Kidney (tissue), 14 donors: ENCODE results near the gene NEXN. TPM values are rescaled to one million over a fixed set of nuclear protein-coding genes. Genes with fewer than 3 reads are reported as not detected.
A peak's percentile ranks its signal among the peaks of the same experiment; 100 is the strongest.

Source experiments
- DNase-seq, 5 donors: peaks; one replicate each; pipeline ENCODE4 v3.0.0-alpha.2; 2013 to 2020
- FAIRE-seq: peaks from 2 replicates; lab custom pipeline; 2012; peaks lifted over from hg19 to GRCh38; lab: Jason Lieb, UNC
- H3K27ac ChIP-seq, 2 donors: one replicate each; pipeline ENCODE4 v1.7.0; 2013; ENCODE audit warnings: low read depth in 2 of 2, low read length in 2 of 2, inconsistent platforms in 1 of 2
- H3K27me3 ChIP-seq: one replicate; pipeline ENCODE4 v1.7.1; 2013; ENCODE audit warnings: low read length, inconsistent platforms; ENCODE audit not compliant: control insufficient read depth, insufficient read depth
- H3K36me3 ChIP-seq, 3 donors: one replicate each; pipeline versions ENCODE4 v1.7.0 to v1.7.1; 2013; ENCODE audit warnings: low read length in 3 of 3, control low read depth in 1 of 3, inconsistent platforms in 1 of 3; ENCODE audit not compliant: insufficient read depth in 3 of 3, control insufficient read depth in 2 of 3
- H3K4me1 ChIP-seq, 3 donors: one replicate each; pipeline versions ENCODE4 v1.7.0 to v1.7.1; 2013; ENCODE audit warnings: low read length in 3 of 3, inconsistent platforms in 1 of 3, low read depth in 1 of 3; ENCODE audit not compliant: control insufficient read depth in 2 of 3, insufficient read depth in 2 of 3
- H3K4me3 ChIP-seq, 3 donors: one replicate each; pipeline versions ENCODE4 v1.7.0 to v1.8.1; 2013; ENCODE audit warnings: low read length in 3 of 3, control low read depth in 1 of 3, inconsistent platforms in 1 of 3
- H3K9ac ChIP-seq, 3 donors: one replicate each; pipeline versions ENCODE4 v1.7.0 to v1.7.1; 2013; ENCODE audit warnings: low read length in 3 of 3, control low read depth in 1 of 3, inconsistent platforms in 1 of 3
- H3K9me3 ChIP-seq, 3 donors: one replicate each; pipeline versions ENCODE4 v1.7.0 to v1.7.1; 2013; ENCODE audit warnings: low read length in 3 of 3, control low read depth in 1 of 3, inconsistent platforms in 1 of 3; ENCODE audit not compliant: control insufficient read depth in 2 of 3, insufficient read depth in 1 of 3
- intact Hi-C: fragments of 100-400 bp; cut with DNase I; formaldehyde crosslinking; loops from one replicate; pipeline ENCODE4 v1.11.1; 2022
- polyA plus RNA-seq: library from polyadenylated mRNA; stranded (reverse); fragments of 350-450 nt; fragmentation: Illumina TruSeq; extraction: RNeasy Lipid Tissue Mini Kit (QIAGEN cat#74804); gene quantifications from one replicate; pipeline ENCODE4 v1.2.3, GENCODE V29; 2014; ENCODE audit warnings: low read depth, low replicate concordance; ENCODE audit not compliant: insufficient read depth
- total RNA-seq: library from RNA; stranded (reverse); fragmentation: NEBNext Ultra II Directional; extraction: Animal tissue kit (Norgen Biotek cat#: 25700); gene quantifications from one replicate; pipeline ENCODE4 v1.2.1, GENCODE V29; 2021
- TF ChIP-seq, protein P1 (sequence below): IDR thresholded peaks from 3 replicates; pipeline ENCODE4 v1.5.1; 2012; ENCODE audit warnings: mild to moderate bottlenecking, moderate library complexity, borderline replicate concordance; ENCODE audit not compliant: insufficient read depth; ENCODE audit errors: extremely low read depth
- donor health status: control.
- donor health status: control.
- donor health status: control.
- donor health status: control.
- donor health status: control.
- donor health status: DM: yes; HTN: yes; CAD: no.
- donor health status: Normal renal cell carcinoma (clear cell type).

Gene NEXN
- total and polyA plus RNA-seq, 2 donors from 2014 or later: 6.5 to 7.1 TPM

GRCh38 chr1:77942400-77943140 is 54.1 kb downstream of the NEXN start:
- no peak for FAIRE-seq
- Histone ChIP-seq H3K4me3 (no peak overlapping the region), H3K9ac (no peak overlapping the region), H3K9me3 (no peaks in the 10 kb centered on the region), H3K36me3 (peaks cover 10 to 17% (median 14%) of the 10 kb centered on the region in 3 donors), H3K4me1 (peaks cover 0 to 5% (median 0%) of the 10 kb centered on the region in 3 donors), H3K27ac (no peak overlapping the region), H3K27me3 (no peaks in the 10 kb centered on the region)
- TF ChIP-seq, protein P1, sequence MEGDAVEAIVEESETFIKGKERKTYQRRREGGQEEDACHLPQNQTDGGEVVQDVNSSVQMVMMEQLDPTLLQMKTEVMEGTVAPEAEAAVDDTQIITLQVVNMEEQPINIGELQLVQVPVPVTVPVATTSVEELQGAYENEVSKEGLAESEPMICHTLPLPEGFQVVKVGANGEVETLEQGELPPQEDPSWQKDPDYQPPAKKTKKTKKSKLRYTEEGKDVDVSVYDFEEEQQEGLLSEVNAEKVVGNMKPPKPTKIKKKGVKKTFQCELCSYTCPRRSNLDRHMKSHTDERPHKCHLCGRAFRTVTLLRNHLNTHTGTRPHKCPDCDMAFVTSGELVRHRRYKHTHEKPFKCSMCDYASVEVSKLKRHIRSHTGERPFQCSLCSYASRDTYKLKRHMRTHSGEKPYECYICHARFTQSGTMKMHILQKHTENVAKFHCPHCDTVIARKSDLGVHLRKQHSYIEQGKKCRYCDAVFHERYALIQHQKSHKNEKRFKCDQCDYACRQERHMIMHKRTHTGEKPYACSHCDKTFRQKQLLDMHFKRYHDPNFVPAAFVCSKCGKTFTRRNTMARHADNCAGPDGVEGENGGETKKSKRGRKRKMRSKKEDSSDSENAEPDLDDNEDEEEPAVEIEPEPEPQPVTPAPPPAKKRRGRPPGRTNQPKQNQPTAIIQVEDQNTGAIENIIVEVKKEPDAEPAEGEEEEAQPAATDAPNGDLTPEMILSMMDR: no peak
- DNase-seq: no peak
- intact Hi-C loops: no loop called here

DNA sequence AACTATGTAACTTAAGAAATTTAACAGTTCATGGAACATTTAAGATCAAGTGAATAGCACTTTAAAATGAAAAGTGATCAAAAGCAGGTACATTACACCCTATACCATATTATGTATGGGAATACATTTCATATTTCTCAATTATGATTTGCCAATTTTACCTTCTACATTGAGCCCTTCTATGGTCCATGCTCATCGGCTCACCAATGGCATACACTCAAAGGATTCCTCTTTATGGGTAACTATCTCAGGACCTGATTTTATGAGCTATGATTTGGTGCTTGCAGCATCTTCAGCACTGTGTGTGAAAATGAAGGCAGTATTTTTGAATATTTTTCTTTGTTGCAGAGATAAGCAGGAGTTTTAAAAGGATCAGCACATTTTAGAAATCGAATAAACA is 56.9 kb downstream of the NEXN start:
- Histone ChIP-seq H3K9me3 (no peaks in the 10 kb centered on the region), H3K9ac (no peak overlapping the region), H3K36me3 (peaks cover 10 to 24% (median 17%) of the 10 kb centered on the region in 3 donors), H3K27ac (no peak overlapping the region), H3K4me1 (peaks cover 0 to 6% (median 0%) of the 10 kb centered on the region in 3 donors), H3K27me3 (no peaks in the 10 kb centered on the region), H3K4me3 (no peak overlapping the region)
- FAIRE-seq (no peak), DNase-seq (no peak)
- TF ChIP-seq, protein P1: no peak
- intact Hi-C loops: no loop called here

DNA sequence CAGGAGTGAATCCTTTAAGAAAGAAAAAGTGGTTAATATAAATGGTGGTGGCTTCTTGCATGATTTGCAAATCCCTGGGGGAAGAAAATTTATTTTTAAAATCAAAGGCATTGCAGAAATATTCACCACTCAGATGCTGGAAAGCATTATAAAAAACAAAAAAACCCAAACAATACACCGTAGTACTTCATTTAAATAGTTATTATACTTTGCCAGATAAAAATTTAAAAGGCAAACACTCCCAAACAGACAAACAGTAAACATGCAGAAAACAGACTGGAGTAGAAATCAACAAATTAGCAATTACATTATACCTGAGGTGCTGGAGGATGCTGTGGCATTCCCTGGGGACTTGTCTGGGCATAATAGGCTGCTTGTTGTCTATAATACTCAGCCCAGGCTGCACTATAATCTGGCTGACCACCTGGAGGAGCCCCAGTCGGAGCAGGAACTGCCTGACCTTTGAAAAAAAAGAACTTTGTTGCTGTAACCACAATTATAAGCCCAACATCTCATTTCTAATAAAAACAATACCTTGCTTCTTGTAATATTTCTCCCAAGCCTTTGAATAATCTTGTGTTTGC is 60.5 kb downstream of the NEXN start:
- Histone ChIP-seq H3K27ac (no peak overlapping the region), H3K27me3 (no peaks in the 10 kb centered on the region), H3K9ac (no peak overlapping the region), H3K36me3 (peaks cover 13 to 44% (median 17%) of the 10 kb centered on the region in 3 donors), H3K4me3 (no peak overlapping the region), H3K4me1 (peaks cover 0 to 10% (median 2%) of the 10 kb centered on the region in 3 donors), H3K9me3 (no peaks in the 10 kb centered on the region)
- peak in 1 of 5 donors; percentile 13 for DNase-seq
- no peak for FAIRE-seq
- TF ChIP-seq, protein P1: peak; percentile 10
- intact Hi-C loops: no loop called here
